Activated naive CD4-positive, alpha-beta T cell treated with anti-CD3 and anti-CD28 coated beads, Interleukin-2, amount 50 U/mL, for 24 hours (primary cell): ENCODE data around the gene OXNAD1.

Experiments
- H3K27ac Mint-ChIP-seq: one replicate; pipeline ENCODE4 v1.8.0; 2021; ENCODE audit warnings: mild to moderate bottlenecking, mixed read lengths
- H3K27me3 Mint-ChIP-seq: one replicate; pipeline ENCODE4 v1.8.0; 2021; ENCODE audit warnings: mixed read lengths
- H3K36me3 Mint-ChIP-seq: one replicate; pipeline ENCODE4 v1.8.0; 2021; ENCODE audit warnings: mixed read lengths
- H3K4me1 Mint-ChIP-seq: one replicate; pipeline ENCODE4 v1.8.0; 2021; ENCODE audit warnings: mixed read lengths
- H3K4me3 Mint-ChIP-seq: one replicate; pipeline ENCODE4 v1.8.0; 2021; ENCODE audit warnings: mild to moderate bottlenecking, mixed read lengths
- H3K9me3 Mint-ChIP-seq: one replicate; pipeline ENCODE4 v1.8.0; 2021; ENCODE audit warnings: mixed read lengths

The OXNAD1 gene

GRCh38 chr3:16240229-16241023 is 24.6 kb upstream of the OXNAD1 start:
- H3K9me3 Mint-ChIP-seq, result no peaks in the 10 kb centered on the region
- H3K4me1 Mint-ChIP-seq, result no peaks in the 10 kb centered on the region
- no peaks in the 10 kb centered on the region for H3K36me3 Mint-ChIP-seq
- H3K27ac Mint-ChIP-seq, result no peak overlapping the region
- no peaks in the 10 kb centered on the region for H3K27me3 Mint-ChIP-seq
- no peak overlapping the region for H3K4me3 Mint-ChIP-seq

DNA sequence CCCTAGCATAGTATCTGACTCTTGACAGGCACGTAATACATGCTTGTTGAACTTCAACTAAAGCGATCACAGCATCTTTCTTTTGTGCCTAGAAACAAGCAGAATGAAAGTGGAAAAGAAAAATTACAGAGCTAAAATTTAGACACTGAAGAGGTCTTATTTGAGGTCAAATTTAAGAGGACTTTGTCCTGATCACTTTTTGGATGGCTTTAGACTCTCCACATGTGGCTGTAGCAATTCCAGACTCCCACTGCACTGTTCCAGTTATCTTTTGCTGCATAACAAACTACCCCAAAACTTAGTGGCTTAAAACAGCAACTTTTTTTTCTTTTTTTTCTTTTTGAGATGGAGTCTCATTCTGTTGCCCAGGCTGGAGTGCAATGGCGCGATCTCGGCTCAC is 23.8 kb upstream of the OXNAD1 start:
- Mint-ChIP-seq H3K27me3 (no peaks in the 10 kb centered on the region), H3K4me3 (no peak overlapping the region), H3K27ac (no peak overlapping the region), H3K36me3 (no peaks in the 10 kb centered on the region), H3K4me1 (no peaks in the 10 kb centered on the region), H3K9me3 (no peaks in the 10 kb centered on the region)

GRCh38 chr3:16242177-16242576 is 22.8 kb upstream of the OXNAD1 start:
- Mint-ChIP-seq H3K27me3 (no peaks in the 10 kb centered on the region), H3K36me3 (no peaks in the 10 kb centered on the region), H3K4me1 (peaks cover 6% of the 10 kb centered on the region), H3K9me3 (no peaks in the 10 kb centered on the region), H3K27ac (no peak overlapping the region), H3K4me3 (no peak overlapping the region)

DNA sequence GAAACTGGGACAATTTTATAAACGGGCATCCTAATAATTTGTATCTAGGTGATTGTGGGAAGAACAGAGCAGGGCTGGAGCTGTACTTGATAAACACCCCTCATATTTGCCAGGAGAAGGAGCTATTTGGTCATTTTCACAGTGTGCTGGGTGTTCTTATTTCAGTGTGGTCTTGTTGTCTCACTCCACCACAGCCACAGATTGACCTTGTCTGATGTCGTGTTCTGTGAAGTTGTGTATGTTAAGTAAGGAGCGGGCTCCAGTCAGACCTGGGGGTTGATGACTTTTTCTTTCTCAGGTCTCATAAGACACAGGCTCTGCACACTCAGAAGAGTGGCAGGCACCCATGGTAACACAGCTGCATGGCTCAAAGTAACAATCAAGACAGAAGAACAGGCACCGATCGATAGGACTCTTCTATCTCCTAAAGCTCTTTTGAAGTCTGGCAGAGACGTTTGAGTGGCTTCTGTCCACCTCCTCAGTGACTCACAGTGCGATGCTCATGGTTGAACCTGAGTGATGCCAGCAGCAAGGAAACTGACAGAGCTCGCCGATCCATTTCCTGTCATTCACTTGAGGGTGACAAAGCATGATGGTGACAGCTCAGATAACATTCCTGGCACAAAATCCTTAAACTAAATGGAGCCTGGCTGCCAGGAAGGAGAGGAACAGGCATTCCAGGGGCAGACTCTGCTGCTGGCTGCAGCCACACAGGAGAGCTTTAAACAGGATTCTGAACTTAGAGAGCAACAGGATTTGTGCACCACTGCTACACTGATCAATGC is 21.1 kb upstream of the OXNAD1 start:
- Mint-ChIP-seq H3K27me3 (no peaks in the 10 kb centered on the region), H3K27ac (no peak overlapping the region), H3K4me3 (no peak overlapping the region), H3K4me1 (peaks cover 8% of the 10 kb centered on the region), H3K36me3 (no peaks in the 10 kb centered on the region), H3K9me3 (no peaks in the 10 kb centered on the region)

GRCh38 chr3:16245609-16246008 is 19.4 kb upstream of the OXNAD1 start:
- no peak overlapping the region for H3K27ac Mint-ChIP-seq
- H3K4me3 Mint-ChIP-seq, result no peak overlapping the region
- H3K4me1 Mint-ChIP-seq, result peaks cover 8% of the 10 kb centered on the region
- no peaks in the 10 kb centered on the region for H3K9me3 Mint-ChIP-seq
- H3K36me3 Mint-ChIP-seq, result no peaks in the 10 kb centered on the region
- H3K27me3 Mint-ChIP-seq, result no peaks in the 10 kb centered on the region

- no peaks in the 10 kb centered on the region for H3K36me3 Mint-ChIP-seq
- H3K4me1 Mint-ChIP-seq, result peaks cover 8% of the 10 kb centered on the region
- no peak overlapping the region for H3K27ac Mint-ChIP-seq
- H3K27me3 Mint-ChIP-seq, result no peaks in the 10 kb centered on the region
- H3K9me3 Mint-ChIP-seq, result no peaks in the 10 kb centered on the region
- no peak overlapping the region for H3K4me3 Mint-ChIP-seq
Measured at GRCh38 chr3:16247282-16248061, 17.5 kb upstream of the OXNAD1 start.

- Mint-ChIP-seq H3K9me3 (no peaks in the 10 kb centered on the region), H3K36me3 (no peaks in the 10 kb centered on the region), H3K27ac (no peak overlapping the region), H3K4me1 (peaks cover 8% of the 10 kb centered on the region), H3K27me3 (no peaks in the 10 kb centered on the region), H3K4me3 (no peak overlapping the region)
Measured at GRCh38 chr3:16248556-16248955, 16.5 kb upstream of the OXNAD1 start.

GRCh38 chr3:16249336-16249735 is 15.7 kb upstream of the OXNAD1 start:
- no peak overlapping the region for H3K27ac Mint-ChIP-seq
- no peaks in the 10 kb centered on the region for H3K27me3 Mint-ChIP-seq
- no peak overlapping the region for H3K4me3 Mint-ChIP-seq
- H3K4me1 Mint-ChIP-seq, result peaks cover 8% of the 10 kb centered on the region
- no peaks in the 10 kb centered on the region for H3K36me3 Mint-ChIP-seq
- H3K9me3 Mint-ChIP-seq, result no peaks in the 10 kb centered on the region

DNA sequence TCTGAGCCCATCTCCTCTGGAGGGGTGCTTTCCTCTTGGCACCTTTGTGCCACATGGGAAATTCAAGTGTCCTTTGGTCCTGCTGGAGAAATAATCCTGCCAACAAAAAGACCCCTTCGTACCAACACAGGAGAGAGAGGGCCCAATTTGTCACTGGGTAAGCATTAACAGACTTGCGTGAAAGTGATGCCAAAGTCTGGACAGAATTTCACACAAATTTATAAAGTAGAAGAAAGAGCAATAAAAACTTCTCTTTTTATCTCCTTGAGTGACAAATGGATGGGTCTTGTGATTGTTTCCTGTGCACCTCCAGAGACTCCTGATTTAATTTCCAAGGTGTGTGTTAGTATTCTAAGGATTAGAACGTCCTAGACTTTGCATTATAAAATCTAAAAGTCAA is 15.1 kb upstream of the OXNAD1 start:
- Mint-ChIP-seq H3K36me3 (no peaks in the 10 kb centered on the region), H3K4me1 (peaks cover 11% of the 10 kb centered on the region), H3K9me3 (no peaks in the 10 kb centered on the region), H3K27ac (no peak overlapping the region), H3K4me3 (no peak overlapping the region), H3K27me3 (no peaks in the 10 kb centered on the region)

GRCh38 chr3:16251316-16252085 is 13.5 kb upstream of the OXNAD1 start:
- no peaks in the 10 kb centered on the region for H3K27me3 Mint-ChIP-seq
- H3K9me3 Mint-ChIP-seq, result no peaks in the 10 kb centered on the region
- no peak overlapping the region for H3K4me3 Mint-ChIP-seq
- H3K4me1 Mint-ChIP-seq, result peaks cover 15% of the 10 kb centered on the region
- no peaks in the 10 kb centered on the region for H3K36me3 Mint-ChIP-seq
- H3K27ac Mint-ChIP-seq, result no peak overlapping the region

DNA sequence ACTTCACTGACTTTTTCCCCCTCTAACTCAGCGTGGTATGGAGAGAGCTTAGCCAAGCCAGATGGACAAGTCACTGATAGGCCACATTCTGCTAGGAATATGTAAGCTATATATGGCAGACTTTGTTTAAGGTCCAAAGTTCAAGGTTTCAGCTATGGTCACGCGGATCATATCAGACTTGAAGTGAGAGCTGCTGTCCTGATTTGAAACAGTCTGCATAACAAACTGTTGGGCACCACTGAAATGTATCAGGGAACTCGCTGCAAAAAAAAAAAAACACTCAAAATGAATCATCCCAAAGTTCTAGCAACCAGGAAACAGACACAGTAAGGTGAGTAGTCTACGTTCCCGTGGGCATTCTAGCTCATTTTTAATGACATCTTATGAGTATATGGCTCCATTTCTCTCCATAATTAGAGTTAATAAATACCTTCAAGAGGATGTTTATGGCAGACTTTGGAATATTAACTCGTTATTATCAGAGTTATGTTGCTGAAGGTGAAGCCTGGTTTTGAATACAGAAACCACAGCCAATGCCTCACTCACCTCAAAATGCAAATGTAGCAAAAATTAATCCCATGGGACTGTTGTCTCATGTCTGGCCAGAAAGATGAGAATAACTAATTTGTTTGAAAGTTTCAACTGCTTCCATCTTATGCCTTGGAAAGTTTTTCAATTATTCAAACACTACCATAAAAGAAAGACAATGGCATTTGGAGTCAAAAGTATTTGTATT is 12.6 kb upstream of the OXNAD1 start:
- Mint-ChIP-seq H3K4me1 (peaks cover 7% of the 10 kb centered on the region), H3K4me3 (no peak overlapping the region), H3K27me3 (no peaks in the 10 kb centered on the region), H3K36me3 (no peaks in the 10 kb centered on the region), H3K27ac (no peak overlapping the region), H3K9me3 (no peaks in the 10 kb centered on the region)

DNA sequence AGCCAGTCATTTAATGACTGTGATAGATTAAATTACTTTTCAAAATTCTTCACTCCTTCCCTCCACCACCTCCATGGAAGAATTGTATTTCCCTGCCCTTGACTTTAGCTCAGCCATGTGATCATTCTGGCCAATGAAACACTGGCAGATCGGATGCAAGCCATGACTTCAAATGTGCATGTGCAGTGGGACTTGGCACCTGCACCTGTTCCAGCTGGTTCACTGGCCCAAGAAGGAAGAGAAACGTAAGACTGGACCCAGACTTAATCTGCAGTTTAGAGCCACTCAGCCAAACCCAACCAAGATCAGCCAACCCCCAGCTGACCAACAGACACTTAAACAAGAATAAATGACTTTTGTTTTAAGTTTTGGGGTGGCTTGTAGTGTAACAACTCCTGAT is 12.0 kb upstream of the OXNAD1 start:
- Mint-ChIP-seq H3K9me3 (no peaks in the 10 kb centered on the region), H3K4me1 (peaks cover 7% of the 10 kb centered on the region), H3K4me3 (no peak overlapping the region), H3K27ac (no peak overlapping the region), H3K27me3 (no peaks in the 10 kb centered on the region), H3K36me3 (no peaks in the 10 kb centered on the region)

DNA sequence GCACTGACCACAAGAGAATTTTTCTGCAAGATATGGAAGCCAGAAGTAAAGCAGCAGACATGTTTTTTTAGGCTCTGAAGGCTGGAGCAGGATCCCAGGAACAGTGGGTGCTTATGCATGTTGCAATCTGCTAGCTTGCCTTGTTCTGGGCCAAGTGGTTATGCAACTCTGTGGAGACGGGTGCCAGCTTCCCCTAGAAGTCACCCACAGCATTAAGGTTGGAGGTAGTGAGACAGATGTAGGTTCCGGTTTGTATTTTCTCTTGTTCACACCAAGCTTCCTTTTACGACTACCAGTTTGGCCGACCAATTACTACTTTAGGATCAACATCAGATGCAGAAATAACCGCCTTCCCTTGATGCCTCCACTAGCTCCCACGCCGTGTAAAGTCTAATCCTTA is 11.4 kb upstream of the OXNAD1 start:
- Mint-ChIP-seq H3K4me3 (no peak overlapping the region), H3K9me3 (no peaks in the 10 kb centered on the region), H3K27ac (no peak overlapping the region), H3K27me3 (no peaks in the 10 kb centered on the region), H3K4me1 (peaks cover 7% of the 10 kb centered on the region), H3K36me3 (no peaks in the 10 kb centered on the region)

DNA sequence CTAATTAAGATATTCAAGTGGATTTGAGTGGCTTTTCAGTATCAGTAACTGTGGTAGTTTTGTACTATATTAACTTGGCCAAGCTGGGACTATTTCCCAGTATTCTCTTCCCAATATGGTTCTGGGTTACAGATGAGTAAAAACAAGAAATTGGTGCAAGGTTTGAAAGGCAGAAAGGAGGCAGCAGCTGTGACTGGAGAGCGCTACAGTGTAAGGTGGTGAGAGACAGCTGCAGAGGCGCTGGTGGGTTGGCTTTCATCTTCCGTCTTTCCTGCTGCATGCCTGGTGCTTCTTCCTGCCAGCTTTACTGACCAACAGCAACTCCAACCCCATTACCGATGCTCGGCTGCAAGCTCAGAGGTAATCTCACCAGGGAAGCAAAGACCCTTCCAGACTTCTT is 10.1 kb upstream of the OXNAD1 start:
- no peak overlapping the region for H3K4me3 Mint-ChIP-seq

GRCh38 chr3:16255326-16255725 is 9.7 kb upstream of the OXNAD1 start:
- Mint-ChIP-seq H3K4me3 (no peak overlapping the region), H3K27me3 (no peaks in the 10 kb centered on the region), H3K9me3 (no peaks in the 10 kb centered on the region), H3K4me1 (peaks cover 19% of the 10 kb centered on the region), H3K36me3 (peaks cover 3% of the 10 kb centered on the region), H3K27ac (no peak overlapping the region)

More for the DNA sequence above, 10.1 kb upstream of the OXNAD1 start:
- Mint-ChIP-seq H3K36me3 (peaks cover 1% of the 10 kb centered on the region), H3K27ac (no peak overlapping the region), H3K27me3 (no peaks in the 10 kb centered on the region), H3K4me1 (peaks cover 18% of the 10 kb centered on the region), H3K9me3 (no peaks in the 10 kb centered on the region)
